ENCODE measurements around the gene PUS1. TPM values are rescaled to one million over a fixed set of nuclear protein-coding genes. Genes with fewer than 3 reads are reported as not detected.

The PUS1 gene
- total and polyA plus RNA-seq, 5 donors: 7.2 to 13.7 (median 7.8) TPM

DNA sequence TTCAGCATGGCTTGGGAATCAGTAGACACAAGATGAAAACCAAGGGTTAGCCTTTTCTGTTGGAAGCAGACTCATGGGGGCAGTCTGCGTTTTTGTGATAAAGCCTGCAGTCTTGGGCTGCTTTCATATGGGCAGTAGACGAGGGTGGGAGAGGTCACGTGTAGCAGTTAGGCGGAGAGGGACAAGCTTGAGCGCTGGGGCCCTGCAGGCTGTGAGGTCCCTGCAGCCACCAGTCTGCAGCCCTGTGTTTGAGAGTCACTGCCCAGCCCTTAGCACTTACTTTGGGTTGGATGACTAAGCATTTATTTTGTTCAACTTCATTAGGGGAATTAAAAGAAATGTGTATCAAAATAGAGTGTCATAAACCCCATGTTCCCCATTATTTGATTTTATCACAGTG is 57.8 kb downstream of the PUS1 start:
- no peak for DNase-seq
- H3K4me1 ChIP-seq (ENCODE audit: control insufficient read depth, insufficient read depth, low read length): no peaks in the 10 kb centered on the region
- no peaks in the 10 kb centered on the region for H3K27me3 ChIP-seq (ENCODE audit: control insufficient read depth, insufficient read depth)
- no peak overlapping the region for H3K4me3 ChIP-seq (ENCODE audit: low read length)
- no peaks in the 10 kb centered on the region for H3K9me3 ChIP-seq (ENCODE audit: control insufficient read depth, low read length)
- no peak for ATAC-seq
- intact Hi-C loops (cut with DNase I): loop anchor here in 1 of 4 donors (10.0 kb wide), 1 partner anchor 372 kb away; no protein-coding TSS in a partner anchor
- WGBS: 84% methylated on average over 5 of the region's 5 CpGs
- H3K27ac ChIP-seq (ENCODE audit: low read length): no peak overlapping the region

DNA sequence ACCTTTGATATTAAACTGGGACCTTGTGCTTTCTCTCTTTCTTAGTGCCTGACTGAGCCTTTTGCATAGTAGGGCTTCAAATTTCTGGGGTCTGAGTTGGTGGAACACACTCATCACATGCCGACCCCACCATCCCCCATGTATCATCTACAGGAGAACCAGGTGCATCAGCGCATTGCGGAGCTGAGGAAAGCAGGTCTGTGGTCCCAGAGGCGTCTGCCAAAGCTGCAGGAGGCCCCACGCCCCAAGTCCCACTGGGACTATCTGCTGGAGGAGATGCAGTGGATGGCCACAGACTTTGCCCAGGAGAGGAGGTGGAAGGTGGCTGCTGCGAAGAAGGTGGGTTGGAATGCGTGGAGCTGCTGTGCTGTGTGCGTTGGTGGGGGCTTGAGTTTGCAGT is 58.5 kb downstream of the PUS1 start:
- ATAC-seq: no peak
- Histone ChIP-seq H3K27me3 (ENCODE audit: control insufficient read depth, insufficient read depth) (no peaks in the 10 kb centered on the region), H3K27ac (ENCODE audit: low read length) (no peak overlapping the region), H3K4me3 (ENCODE audit: low read length) (no peak overlapping the region), H3K4me1 (ENCODE audit: control insufficient read depth, insufficient read depth, low read length) (no peaks in the 10 kb centered on the region), H3K9me3 (ENCODE audit: control insufficient read depth, low read length) (no peaks in the 10 kb centered on the region)
- DNase-seq: no peak
- intact Hi-C loops (cut with DNase I): loop anchor here in 1 of 4 donors (10.0 kb wide), 1 partner anchor 373 kb away; no protein-coding TSS in a partner anchor
- 95% methylated on average over 8 of the region's 8 CpGs for WGBS

DNA sequence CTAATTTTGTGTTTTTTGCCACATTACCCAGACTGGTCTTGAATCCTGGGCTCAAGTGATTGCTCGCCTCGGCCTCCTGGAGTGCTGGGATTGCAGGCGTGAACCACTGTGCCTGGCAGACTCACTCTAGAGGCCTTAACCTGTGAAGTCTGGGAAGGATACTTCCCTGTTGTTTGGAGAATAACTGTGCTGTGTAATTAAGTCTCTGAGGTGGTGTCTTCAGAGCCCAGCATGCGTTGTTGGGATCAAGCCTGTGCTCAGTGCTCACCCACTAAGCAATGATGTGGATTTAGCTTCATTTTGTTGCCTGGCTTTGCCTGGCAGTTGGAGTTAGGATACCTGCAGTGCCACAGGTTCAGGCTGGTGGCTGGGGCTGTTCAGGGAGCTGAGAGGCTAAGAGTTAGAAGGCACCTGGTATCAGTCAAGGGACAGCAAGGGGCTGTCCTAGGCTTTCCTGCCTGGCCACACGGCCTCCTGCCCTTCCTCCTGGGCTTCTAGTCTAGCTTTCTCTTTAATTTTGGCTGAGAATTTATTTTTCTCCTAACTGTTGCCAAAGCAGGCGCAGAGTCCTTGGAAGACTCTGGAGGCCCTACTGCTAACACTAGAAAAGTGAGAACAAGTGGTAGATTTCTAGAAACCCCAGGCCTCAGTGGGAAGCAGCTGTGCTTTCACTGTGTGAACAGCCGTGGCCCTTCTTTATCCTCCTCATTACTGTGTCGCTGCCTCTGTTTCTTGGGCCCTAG is 59.1 kb downstream of the PUS1 start:
- ATAC-seq: peak; percentile 37 to 61
- no peaks in the 10 kb centered on the region for H3K27me3 ChIP-seq (ENCODE audit: control insufficient read depth, insufficient read depth)
- no peaks in the 10 kb centered on the region for H3K9me3 ChIP-seq (ENCODE audit: control insufficient read depth, low read length)
- peak in 2 of 3 donors; percentile 21 to 62 for DNase-seq
- intact Hi-C loops (cut with DNase I): loop anchor here in 1 of 4 donors (10.0 kb wide), 1 partner anchor 373 kb away; no protein-coding TSS in a partner anchor
- no peak overlapping the region for H3K4me3 ChIP-seq (ENCODE audit: low read length)
- H3K27ac ChIP-seq (ENCODE audit: low read length): no peak overlapping the region
- WGBS: 65% methylated on average over 8 of the region's 8 CpGs
- no peaks in the 10 kb centered on the region for H3K4me1 ChIP-seq (ENCODE audit: control insufficient read depth, insufficient read depth, low read length)

DNA sequence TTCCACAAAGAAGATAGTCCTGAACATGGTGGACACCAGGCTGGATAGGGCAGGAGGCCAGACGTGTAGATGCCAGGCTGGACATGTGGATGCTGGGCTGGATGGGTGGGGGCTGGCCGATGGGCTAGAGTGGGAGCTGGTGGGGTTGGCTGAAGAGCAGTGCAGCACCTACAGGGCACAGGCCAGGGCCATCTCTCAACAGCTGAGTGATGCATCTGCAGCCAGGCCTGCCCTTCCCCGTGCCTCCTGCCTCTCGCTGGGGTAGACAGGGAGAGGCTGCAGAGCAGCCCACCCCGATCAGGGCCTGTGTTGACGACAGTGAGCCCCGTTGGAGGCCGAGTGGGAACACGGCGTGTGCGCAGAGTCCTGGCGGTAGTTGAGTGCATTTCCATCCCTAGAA is 59.9 kb downstream of the PUS1 start:
- ATAC-seq: no peak
- H3K27me3 ChIP-seq (ENCODE audit: control insufficient read depth, insufficient read depth): no peaks in the 10 kb centered on the region
- no peaks in the 10 kb centered on the region for H3K9me3 ChIP-seq (ENCODE audit: control insufficient read depth, low read length)
- no peak overlapping the region for H3K4me3 ChIP-seq (ENCODE audit: low read length)
- no peak for DNase-seq
- intact Hi-C loops (cut with DNase I): loop anchor here in 1 of 4 donors (10.0 kb wide), 1 partner anchor 374 kb away; no protein-coding TSS in a partner anchor
- H3K27ac ChIP-seq (ENCODE audit: low read length): no peak overlapping the region
- H3K4me1 ChIP-seq (ENCODE audit: control insufficient read depth, insufficient read depth, low read length): no peaks in the 10 kb centered on the region
- WGBS: 81% methylated on average over 12 of the region's 12 CpGs

DNA sequence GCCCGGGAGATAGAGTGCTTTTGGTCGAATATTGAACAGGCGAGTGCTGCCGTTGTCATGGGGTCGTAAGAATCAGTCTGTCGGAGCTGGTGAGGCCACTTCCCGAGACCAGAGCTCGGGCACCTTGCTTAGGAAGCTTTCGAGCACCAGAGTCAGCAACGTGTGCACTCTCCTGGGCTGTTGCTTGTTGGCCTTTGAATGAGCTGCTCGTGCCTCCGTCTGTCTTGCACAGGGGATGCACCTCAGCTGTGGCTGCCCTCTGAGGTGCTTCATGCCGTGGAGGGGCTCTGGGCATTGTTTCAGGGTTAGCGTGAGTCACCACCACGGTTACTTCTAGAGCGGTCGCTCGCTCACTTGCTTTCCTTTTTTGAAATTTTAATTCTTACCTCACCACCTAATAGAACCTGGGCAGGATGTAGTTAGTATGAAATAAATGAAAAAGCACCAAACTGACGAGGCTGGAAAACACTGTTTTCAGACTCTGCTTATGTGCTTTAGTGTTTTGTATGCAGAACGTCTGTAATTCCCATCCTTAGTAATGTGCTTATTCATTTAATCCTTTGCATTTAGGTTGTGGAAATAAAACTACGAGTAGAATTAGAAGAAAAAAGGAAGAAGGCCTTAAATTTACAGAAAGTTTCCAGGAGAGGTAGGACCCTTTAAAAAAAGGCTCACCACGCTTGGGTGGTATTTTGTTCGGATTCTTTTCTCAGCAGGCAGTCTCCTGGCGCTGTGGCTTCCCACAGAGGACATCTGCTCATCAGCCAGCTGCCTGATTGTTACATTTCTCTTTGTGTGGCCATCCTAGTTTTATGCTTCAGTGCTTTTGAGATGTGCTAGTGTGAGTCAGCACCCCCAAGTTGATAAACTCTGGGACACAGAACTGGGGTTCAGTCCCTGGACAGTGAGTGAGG is 61.2 kb downstream of the PUS1 start:
- DNase-seq (no peak), ATAC-seq (no peak)
- intact Hi-C loops (cut with DNase I): no loop called here
- 84% methylated on average over 24 of the region's 24 CpGs for whole genome bisulfite sequencing
- Histone ChIP-seq H3K4me3 (ENCODE audit: low read length) (no peak overlapping the region), H3K4me1 (ENCODE audit: control insufficient read depth, insufficient read depth, low read length) (no peaks in the 10 kb centered on the region), H3K27ac (ENCODE audit: low read length) (no peak overlapping the region), H3K27me3 (ENCODE audit: control insufficient read depth, insufficient read depth) (no peaks in the 10 kb centered on the region), H3K9me3 (ENCODE audit: control insufficient read depth, low read length) (no peaks in the 10 kb centered on the region)

DNA sequence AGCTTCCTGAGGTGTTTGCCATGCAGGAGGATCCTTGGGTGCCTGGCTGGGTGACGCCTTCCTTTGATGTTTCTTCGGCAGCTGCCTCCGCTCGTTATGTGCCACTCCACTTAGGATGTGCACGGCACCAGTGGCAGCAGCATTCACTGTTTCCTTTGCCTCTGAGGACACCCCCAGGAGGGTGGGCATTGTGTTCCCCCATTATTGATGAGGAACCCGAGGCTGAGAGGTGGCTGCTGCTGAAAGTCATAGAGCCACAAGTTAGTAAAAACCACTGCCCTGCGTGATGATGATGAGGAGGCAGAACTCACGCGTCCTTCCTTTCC is 61.9 kb downstream of the PUS1 start:
- DNase-seq (no peak), ATAC-seq (no peak)
- Histone ChIP-seq H3K4me1 (ENCODE audit: control insufficient read depth, insufficient read depth, low read length) (no peaks in the 10 kb centered on the region), H3K9me3 (ENCODE audit: control insufficient read depth, low read length) (no peaks in the 10 kb centered on the region), H3K27me3 (ENCODE audit: control insufficient read depth, insufficient read depth) (no peaks in the 10 kb centered on the region), H3K4me3 (ENCODE audit: low read length) (no peak overlapping the region), H3K27ac (ENCODE audit: low read length) (no peak overlapping the region)
- 82% methylated on average over 9 of the region's 9 CpGs for WGBS
- intact Hi-C loops (cut with DNase I): no loop called here

DNA sequence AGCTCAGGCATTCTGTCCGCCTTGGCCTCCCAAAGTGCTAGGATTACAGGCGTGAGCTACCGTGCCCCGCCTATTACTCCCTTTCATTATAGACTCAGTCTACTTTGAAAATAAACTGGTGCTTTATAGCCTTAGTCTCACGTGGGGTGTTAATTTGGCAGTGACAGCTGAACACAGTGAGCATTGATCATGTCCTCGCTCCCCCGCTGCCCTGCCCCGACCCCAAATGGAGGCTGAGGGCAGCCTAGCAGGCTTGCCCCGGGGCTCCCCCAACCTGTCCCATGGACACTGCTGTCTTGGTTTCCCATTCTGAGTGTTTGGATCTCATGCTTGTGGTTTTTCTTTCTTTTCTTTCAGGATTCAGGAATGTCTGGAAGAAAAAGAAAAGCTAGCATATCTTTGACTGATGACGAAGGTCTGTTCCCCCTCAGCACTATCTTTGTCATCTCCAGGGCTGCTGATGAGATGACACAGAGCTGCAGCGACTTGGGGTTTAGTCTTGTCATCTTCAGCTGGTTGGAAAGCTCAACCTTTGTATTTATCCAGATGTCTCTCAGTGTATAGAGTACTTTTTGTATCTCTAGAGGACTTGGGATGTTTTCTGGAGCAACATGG is 62.8 kb downstream of the PUS1 start:
- Histone ChIP-seq H3K9me3 (ENCODE audit: control insufficient read depth, low read length) (no peaks in the 10 kb centered on the region), H3K4me3 (ENCODE audit: low read length) (no peak overlapping the region), H3K4me1 (ENCODE audit: control insufficient read depth, insufficient read depth, low read length) (no peaks in the 10 kb centered on the region), H3K27me3 (ENCODE audit: control insufficient read depth, insufficient read depth) (no peaks in the 10 kb centered on the region), H3K27ac (ENCODE audit: low read length) (no peak overlapping the region)
- ATAC-seq (no peak), DNase-seq (no peak)
- WGBS: 90% methylated on average over 11 of the region's 11 CpGs
- intact Hi-C loops (cut with DNase I): no loop called here

DNA sequence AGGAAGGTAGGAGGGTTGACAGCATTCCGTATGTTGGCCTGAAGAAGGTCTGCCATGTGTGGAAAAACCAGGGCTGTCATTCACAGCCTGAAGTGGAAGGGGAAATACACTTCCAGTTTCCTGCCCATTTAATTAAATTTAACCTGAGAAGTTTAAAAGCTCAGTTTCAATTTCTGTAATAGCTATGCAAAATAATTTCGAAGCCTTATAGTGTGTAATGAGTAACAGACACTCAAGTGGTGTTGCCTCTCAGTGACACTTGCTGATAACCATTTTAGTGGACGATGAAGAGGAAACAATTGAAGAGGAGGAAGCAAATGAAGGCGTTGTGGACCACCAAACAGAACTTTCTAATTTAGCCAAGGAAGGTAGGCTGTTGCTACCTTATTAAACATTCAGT is 65.5 kb downstream of the PUS1 start:
- no peak overlapping the region for H3K4me3 ChIP-seq (ENCODE audit: low read length)
- 80% methylated on average over 4 of the region's 4 CpGs for WGBS
- H3K9me3 ChIP-seq (ENCODE audit: control insufficient read depth, low read length): no peaks in the 10 kb centered on the region
- H3K27me3 ChIP-seq (ENCODE audit: control insufficient read depth, insufficient read depth): no peaks in the 10 kb centered on the region
- intact Hi-C loops (cut with DNase I): no loop called here
- no peak overlapping the region for H3K27ac ChIP-seq (ENCODE audit: low read length)
- DNase-seq (no peak), ATAC-seq (no peak)
- no peaks in the 10 kb centered on the region for H3K4me1 ChIP-seq (ENCODE audit: control insufficient read depth, insufficient read depth, low read length)

Other genes starting within 250 kb of the PUS1 start
- gene SFSWAP, start 218.2 kb upstream of the PUS1 start, total RNA-seq: 10 to 100 TPM; 18.8 to 24.1 (median 22.8) TPM
- gene SFSWAP, start 218.2 kb upstream of the PUS1 start, polyA plus RNA-seq: 16.6 TPM
- gene MMP17, start 100.9 kb upstream of the PUS1 start, total RNA-seq: 1 to 10 TPM in 3 of 4 donors, under 1 TPM in 1; 0.89 to 1.4 (median 1.2) TPM
- gene MMP17, start 100.9 kb upstream of the PUS1 start, polyA plus RNA-seq: 2.4 TPM
- 10 to 100 TPM; 33.4 to 51.3 (median 48.0) TPM for gene ULK1, start 34.7 kb upstream of the PUS1 start, total RNA-seq
- 29.4 TPM for gene ULK1, start 34.7 kb upstream of the PUS1 start, polyA plus RNA-seq
- 10 to 100 TPM; 15.5 to 21.6 (median 18.1) TPM for gene EP400, start 20.7 kb downstream of the PUS1 start, total RNA-seq
- gene EP400, start 20.7 kb downstream of the PUS1 start, polyA plus RNA-seq: 10.1 TPM
- gene DDX51, start 215.0 kb downstream of the PUS1 start, total RNA-seq: 10 to 100 TPM in 2 of 4 donors, 1 to 10 TPM in 2; 7.4 to 11.7 (median 10.1) TPM
- 10.9 TPM for gene DDX51, start 215.0 kb downstream of the PUS1 start, polyA plus RNA-seq
- 10 to 100 TPM in 1 of 4 donors, 1 to 10 TPM in 3; 7.7 to 10.1 (median 9.1) TPM for gene NOC4L, start 215.2 kb downstream of the PUS1 start, total RNA-seq
- gene NOC4L, start 215.2 kb downstream of the PUS1 start, polyA plus RNA-seq: 11.0 TPM

All from right cardiac atrium (tissue), 5 donors.